MM.1S (cell line): ENCODE data around the gene STIL.

Experiments used
- DNase-seq: peaks from one replicate; pipeline ENCODE4 v3.0.0-alpha.2; 2015
- H2AFZ ChIP-seq: fragments of 300-600 bp; sonication (generic); 2 replicates; pipeline ENCODE4 v1.6.0; 2016; ENCODE audit warnings: antibody characterized with exemption, low read length
- H3F3A ChIP-seq: fragments of 300-600 bp; sonication (generic); 2 replicates; pipeline ENCODE4 v1.6.1; 2016; ENCODE audit warnings: mild to moderate bottlenecking, antibody characterized with exemption, low read length, moderate library complexity, mixed read lengths; ENCODE audit not compliant: insufficient read depth
- H3K27ac ChIP-seq: fragments of 300-600 bp; sonication (generic); 2 replicates; pipeline ENCODE4 v1.5.1; 2016; ENCODE audit warnings: mild to moderate bottlenecking, low read length
- H3K27me3 ChIP-seq: fragments of 300-600 bp; sonication (generic); replicated peaks from 2 replicates; pipeline ENCODE4 v1.6.0; 2016; ENCODE audit warnings: low read length; ENCODE audit not compliant: insufficient read depth
- H3K36me3 ChIP-seq: fragments of 300-600 bp; sonication (generic); replicated peaks from 2 replicates; pipeline ENCODE4 v1.6.1; 2016; ENCODE audit warnings: mild to moderate bottlenecking, low read length, mixed read lengths; ENCODE audit not compliant: insufficient read depth
- H3K4me1 ChIP-seq: fragments of 300-600 bp; sonication (generic); 2 replicates; pipeline ENCODE4 v1.6.1; 2016; ENCODE audit warnings: low read length, mixed read lengths
- H3K4me2 ChIP-seq: fragments of 300-600 bp; sonication (generic); 2 replicates; pipeline ENCODE4 v1.6.0; 2016; ENCODE audit warnings: low read depth, low read length
- H3K4me3 ChIP-seq: fragments of 300-600 bp; sonication (generic); 2 replicates; pipeline ENCODE4 v1.5.1; 2016; ENCODE audit warnings: low read length, mixed read lengths
- H3K79me2 ChIP-seq: fragments of 300-600 bp; sonication (generic); 2 replicates; pipeline ENCODE4 v1.6.1; 2016; ENCODE audit warnings: mixed run types, low read length, mixed read lengths
- H3K9ac ChIP-seq: fragments of 300-600 bp; sonication (generic); 2 replicates; pipeline ENCODE4 v1.6.1; 2016; ENCODE audit warnings: low read length, mixed read lengths
- H3K9me2 ChIP-seq: fragments of 300-600 bp; sonication (generic); replicated peaks from 2 replicates; pipeline ENCODE4 v1.6.1; 2016; ENCODE audit warnings: mild to moderate bottlenecking, low read length, mixed read lengths; ENCODE audit not compliant: insufficient read depth
- H3K9me3 ChIP-seq: fragments of 300-600 bp; sonication (generic); replicated peaks from 2 replicates; pipeline ENCODE4 v1.6.1; 2016; ENCODE audit warnings: mild to moderate bottlenecking, low read length, mixed read lengths; ENCODE audit not compliant: insufficient read depth
- H4K20me1 ChIP-seq: fragments of 300-600 bp; sonication (generic); 2 replicates; pipeline ENCODE4 v1.6.1; 2016; ENCODE audit warnings: mild to moderate bottlenecking, low read length, moderate library complexity, mixed read lengths; ENCODE audit not compliant: insufficient read depth
- EZH2 ChIP-seq: fragments of 300-600 bp; sonication (generic); optimal IDR thresholded peaks from 2 replicates; pipeline ENCODE3; 2017; ENCODE audit warnings: low read depth, mild to moderate bottlenecking, antibody characterized with exemption, low read length, mixed read lengths
- EZH2phosphoT487 ChIP-seq: fragments of 300-600 bp; sonication (generic); IDR thresholded peaks from 2 replicates; pipeline ENCODE4 v1.6.1; 2018; ENCODE audit warnings: antibody characterized with exemption, low read length
- TF ChIP-seq, protein P1 (sequence below): fragments of 300-600 bp; sonication (generic); IDR thresholded peaks from 2 replicates; pipeline ENCODE4 v1.5.1; 2016; ENCODE audit warnings: antibody characterized with exemption, low read length, mixed read lengths

Gene STIL

DNA sequence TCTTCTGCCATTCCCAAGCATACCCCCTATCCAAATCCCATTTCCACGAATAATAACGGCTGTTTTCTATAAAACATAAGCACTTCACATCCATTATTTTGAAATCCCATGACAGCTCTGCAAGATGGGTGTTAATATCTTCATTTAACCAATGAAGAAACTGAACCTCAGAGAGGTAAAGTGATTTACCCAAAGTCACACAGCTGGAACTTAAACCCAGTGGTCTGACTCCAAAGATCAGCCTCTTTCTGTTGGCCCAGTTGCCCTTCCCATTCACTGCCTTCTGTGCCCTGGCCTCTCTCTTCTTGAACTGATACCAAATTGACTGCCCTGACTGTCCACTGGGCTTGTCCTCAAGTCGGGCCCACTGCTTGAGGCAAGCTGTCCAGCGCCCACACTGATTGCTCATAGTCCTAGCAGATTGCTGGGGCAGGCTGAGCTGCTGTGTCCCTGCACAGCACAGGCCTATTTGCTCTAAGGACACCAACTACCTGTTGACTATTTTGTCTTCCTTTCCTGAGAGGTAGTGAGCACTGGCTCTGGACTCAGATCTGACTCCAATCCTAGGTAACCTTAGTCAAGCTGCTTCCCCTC is 101.2 kb downstream of the STIL start:
- TF ChIP-seq, protein P1, sequence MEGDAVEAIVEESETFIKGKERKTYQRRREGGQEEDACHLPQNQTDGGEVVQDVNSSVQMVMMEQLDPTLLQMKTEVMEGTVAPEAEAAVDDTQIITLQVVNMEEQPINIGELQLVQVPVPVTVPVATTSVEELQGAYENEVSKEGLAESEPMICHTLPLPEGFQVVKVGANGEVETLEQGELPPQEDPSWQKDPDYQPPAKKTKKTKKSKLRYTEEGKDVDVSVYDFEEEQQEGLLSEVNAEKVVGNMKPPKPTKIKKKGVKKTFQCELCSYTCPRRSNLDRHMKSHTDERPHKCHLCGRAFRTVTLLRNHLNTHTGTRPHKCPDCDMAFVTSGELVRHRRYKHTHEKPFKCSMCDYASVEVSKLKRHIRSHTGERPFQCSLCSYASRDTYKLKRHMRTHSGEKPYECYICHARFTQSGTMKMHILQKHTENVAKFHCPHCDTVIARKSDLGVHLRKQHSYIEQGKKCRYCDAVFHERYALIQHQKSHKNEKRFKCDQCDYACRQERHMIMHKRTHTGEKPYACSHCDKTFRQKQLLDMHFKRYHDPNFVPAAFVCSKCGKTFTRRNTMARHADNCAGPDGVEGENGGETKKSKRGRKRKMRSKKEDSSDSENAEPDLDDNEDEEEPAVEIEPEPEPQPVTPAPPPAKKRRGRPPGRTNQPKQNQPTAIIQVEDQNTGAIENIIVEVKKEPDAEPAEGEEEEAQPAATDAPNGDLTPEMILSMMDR: no peak
- TF ChIP-seq EZH2phosphoT487 (no peak), EZH2 (no peak)
- no peaks in the 10 kb centered on the region for H3K4me1 ChIP-seq
- H3K27ac ChIP-seq: no peak overlapping the region
- no peak overlapping the region for H2AFZ ChIP-seq
- no peaks in the 10 kb centered on the region for H4K20me1 ChIP-seq
- H3K9me3 ChIP-seq: no peaks in the 10 kb centered on the region
- H3K9ac ChIP-seq: no peak overlapping the region
- no peak overlapping the region for H3K4me3 ChIP-seq
- no peaks in the 10 kb centered on the region for H3K36me3 ChIP-seq
- H3K4me2 ChIP-seq: no peak overlapping the region
- H3K9me2 ChIP-seq: no peaks in the 10 kb centered on the region
- no peaks in the 10 kb centered on the region for H3F3A ChIP-seq
- H3K27me3 ChIP-seq: no peaks in the 10 kb centered on the region
- no peaks in the 10 kb centered on the region for H3K79me2 ChIP-seq
- DNase-seq: no peak

DNA sequence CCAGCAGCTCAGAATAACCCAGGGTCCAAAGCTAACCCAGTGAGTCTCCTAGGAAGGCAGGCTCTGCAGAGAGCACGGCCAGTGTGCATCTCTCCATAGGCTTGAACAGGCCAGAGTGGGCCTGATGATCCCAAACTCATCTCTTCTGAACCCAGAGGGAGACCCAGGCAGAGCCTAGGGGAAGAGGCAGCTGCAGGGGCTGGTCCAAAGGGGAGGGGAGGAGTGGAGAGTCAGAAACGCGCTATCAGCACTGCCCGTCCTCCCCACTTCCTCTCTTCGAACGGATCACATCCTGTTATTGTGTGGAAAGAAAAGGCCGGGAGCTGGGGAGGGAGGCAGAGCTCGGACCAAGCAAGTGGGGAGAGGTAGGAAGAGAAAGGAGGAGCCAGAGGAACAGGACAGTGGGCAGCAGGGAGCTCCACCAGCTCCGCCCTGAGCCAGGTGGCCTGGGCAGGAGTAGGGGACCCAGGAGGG is 102.1 kb downstream of the STIL start:
- Histone ChIP-seq H3K79me2 (no peaks in the 10 kb centered on the region), H3K27ac (no peak overlapping the region), H3K27me3 (no peaks in the 10 kb centered on the region), H3F3A (no peaks in the 10 kb centered on the region), H3K36me3 (no peaks in the 10 kb centered on the region), H3K4me2 (no peak overlapping the region), H3K9me2 (no peaks in the 10 kb centered on the region), H2AFZ (no peak overlapping the region), H4K20me1 (no peaks in the 10 kb centered on the region), H3K4me1 (no peaks in the 10 kb centered on the region), H3K9me3 (no peaks in the 10 kb centered on the region), H3K9ac (no peak overlapping the region), H3K4me3 (no peak overlapping the region)
- DNase-seq: no peak
- TF ChIP-seq, protein P1: no peak
- TF ChIP-seq EZH2phosphoT487 (no peak), EZH2 (no peak)

- H3K4me1 ChIP-seq: no peaks in the 10 kb centered on the region
- no peak overlapping the region for H3K27ac ChIP-seq
- H3K4me3 ChIP-seq: no peak overlapping the region
- H3K9me3 ChIP-seq: no peaks in the 10 kb centered on the region
- H4K20me1 ChIP-seq: no peaks in the 10 kb centered on the region
- H3F3A ChIP-seq: no peaks in the 10 kb centered on the region
- no peaks in the 10 kb centered on the region for H3K36me3 ChIP-seq
- H3K4me2 ChIP-seq: no peak overlapping the region
- no peaks in the 10 kb centered on the region for H3K79me2 ChIP-seq
- H2AFZ ChIP-seq: no peak overlapping the region
- TF ChIP-seq EZH2phosphoT487: no peak
- TF ChIP-seq, protein P1: no peak
- no peak for TF ChIP-seq EZH2
- DNase-seq: no peak
- H3K27me3 ChIP-seq: no peaks in the 10 kb centered on the region
- H3K9me2 ChIP-seq: no peaks in the 10 kb centered on the region
- no peak overlapping the region for H3K9ac ChIP-seq
Measured at GRCh38 chr1:47210666-47211065, 103.3 kb downstream of the STIL start.
